GM06990 (cell line): ENCODE data around the gene FAM3B.

ENCODE experiments used
- DNase-seq: peaks from one replicate; pipeline ENCODE4 v3.0.0-alpha.2; 2011; ENCODE audit not compliant: insufficient read length; ENCODE audit errors: extremely low read depth
- H3K27me3 ChIP-seq: replicated peaks from 2 replicates; pipeline ENCODE4 v1.6.0; 2011; ENCODE audit warnings: low read length; ENCODE audit not compliant: control insufficient read depth, insufficient read depth
- H3K36me3 ChIP-seq: 2 replicates; pipeline ENCODE4 v1.5.1; 2011; ENCODE audit warnings: low read length; ENCODE audit not compliant: control insufficient read depth, insufficient read depth
- H3K4me3 ChIP-seq: replicated peaks from 2 replicates; pipeline ENCODE4 v1.5.1; 2011; ENCODE audit warnings: low read depth, mild to moderate bottlenecking, control low read depth, low read length
- TF ChIP-seq, protein P1 (sequence below): IDR thresholded peaks from 2 replicates; pipeline ENCODE4 v1.5.1; 2011; ENCODE audit warnings: low read length, control low read depth, mild to moderate bottlenecking, inconsistent platforms; ENCODE audit not compliant: insufficient read depth, poor library complexity, severe bottlenecking

The FAM3B gene

DNA sequence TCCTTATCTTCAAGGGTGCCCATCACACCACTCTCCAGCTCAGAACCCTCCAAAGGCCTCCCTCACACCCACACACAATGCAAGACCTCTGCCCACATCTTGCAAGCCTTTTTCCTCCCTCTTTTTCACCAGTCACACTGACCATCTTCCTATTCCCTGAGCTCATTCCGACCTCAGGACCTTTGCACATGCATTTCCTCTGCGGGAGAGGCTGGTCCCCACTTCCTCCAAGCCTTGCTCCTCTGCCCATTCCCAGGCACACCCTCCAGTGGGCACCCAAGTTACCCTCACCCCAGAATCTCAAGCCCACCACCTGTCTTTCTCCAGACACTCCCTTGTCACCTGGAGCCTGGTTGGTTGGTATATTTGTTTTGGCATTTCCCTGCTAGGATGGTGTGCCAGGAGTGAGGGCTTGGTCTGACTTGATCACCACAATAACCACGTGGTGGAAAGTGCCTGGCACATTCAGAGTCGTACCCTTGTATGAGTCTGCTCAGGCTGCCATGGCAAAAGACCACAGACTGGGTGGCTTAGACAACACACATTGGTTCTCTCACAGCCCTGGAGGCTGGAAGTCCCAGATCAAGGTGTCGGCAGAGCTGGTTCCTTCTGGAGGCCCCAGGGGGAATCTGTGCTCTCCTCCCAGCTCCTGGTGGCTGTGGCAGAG, 58.4 kb downstream of the FAM3B start:
- TF ChIP-seq, protein P1, sequence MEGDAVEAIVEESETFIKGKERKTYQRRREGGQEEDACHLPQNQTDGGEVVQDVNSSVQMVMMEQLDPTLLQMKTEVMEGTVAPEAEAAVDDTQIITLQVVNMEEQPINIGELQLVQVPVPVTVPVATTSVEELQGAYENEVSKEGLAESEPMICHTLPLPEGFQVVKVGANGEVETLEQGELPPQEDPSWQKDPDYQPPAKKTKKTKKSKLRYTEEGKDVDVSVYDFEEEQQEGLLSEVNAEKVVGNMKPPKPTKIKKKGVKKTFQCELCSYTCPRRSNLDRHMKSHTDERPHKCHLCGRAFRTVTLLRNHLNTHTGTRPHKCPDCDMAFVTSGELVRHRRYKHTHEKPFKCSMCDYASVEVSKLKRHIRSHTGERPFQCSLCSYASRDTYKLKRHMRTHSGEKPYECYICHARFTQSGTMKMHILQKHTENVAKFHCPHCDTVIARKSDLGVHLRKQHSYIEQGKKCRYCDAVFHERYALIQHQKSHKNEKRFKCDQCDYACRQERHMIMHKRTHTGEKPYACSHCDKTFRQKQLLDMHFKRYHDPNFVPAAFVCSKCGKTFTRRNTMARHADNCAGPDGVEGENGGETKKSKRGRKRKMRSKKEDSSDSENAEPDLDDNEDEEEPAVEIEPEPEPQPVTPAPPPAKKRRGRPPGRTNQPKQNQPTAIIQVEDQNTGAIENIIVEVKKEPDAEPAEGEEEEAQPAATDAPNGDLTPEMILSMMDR, result no peak
- H3K4me3 ChIP-seq, result no peak overlapping the region

GRCh38 chr21:41375875-41376274, 59.3 kb downstream of the FAM3B start:
- Histone ChIP-seq H3K36me3 (peaks cover 25% of the 10 kb centered on the region), H3K27me3 (no peaks in the 10 kb centered on the region), H3K4me3 (no peak overlapping the region)
- DNase-seq, result no peak
- TF ChIP-seq, protein P1, result no peak

More for the DNA sequence above, 58.4 kb downstream of the FAM3B start:
- Histone ChIP-seq H3K27me3 (no peaks in the 10 kb centered on the region), H3K36me3 (peaks cover 17% of the 10 kb centered on the region)
- DNase-seq, result no peak

DNA sequence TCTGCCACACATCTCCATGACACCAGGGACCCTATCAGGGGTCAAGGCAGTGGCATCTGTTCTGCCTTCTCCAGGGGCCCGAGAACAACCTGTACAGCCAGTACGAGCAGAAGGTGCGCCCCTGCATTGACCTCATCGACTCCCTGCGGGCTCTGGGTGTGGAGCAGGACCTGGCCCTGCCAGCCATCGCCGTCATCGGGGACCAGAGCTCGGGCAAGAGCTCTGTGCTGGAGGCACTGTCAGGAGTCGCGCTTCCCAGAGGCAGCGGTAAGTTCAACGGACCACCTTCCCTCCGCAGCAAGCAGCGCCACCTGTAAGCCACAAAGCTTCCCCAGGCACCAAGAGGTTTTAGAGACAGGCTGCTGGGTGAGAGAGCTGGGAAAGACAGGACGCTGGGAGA, 61.1 kb downstream of the FAM3B start:
- DNase-seq, result no peak
- Histone ChIP-seq H3K4me3 (no peak overlapping the region), H3K36me3 (peaks cover 33% of the 10 kb centered on the region), H3K27me3 (no peaks in the 10 kb centered on the region)
- TF ChIP-seq, protein P1, result no peak

DNA sequence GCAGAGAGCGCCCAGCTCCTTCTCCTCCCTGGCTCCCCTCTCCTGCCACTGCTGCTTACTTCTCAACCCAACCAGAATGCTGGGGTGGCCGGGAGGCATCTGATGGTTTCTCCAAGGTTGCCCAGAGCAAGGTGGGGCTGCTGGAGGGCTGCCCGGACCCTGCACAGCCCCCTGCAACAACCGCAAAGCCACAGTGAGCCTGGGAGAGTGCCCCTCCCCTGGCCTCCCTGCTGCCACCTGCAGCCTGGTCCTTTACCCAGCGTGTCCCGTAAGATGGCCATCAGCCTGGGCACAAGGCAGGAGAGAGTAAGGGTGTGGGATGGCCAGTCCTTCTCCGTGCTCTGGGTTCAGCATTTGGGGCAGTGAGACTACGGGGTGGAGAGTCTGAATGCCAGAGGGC, 62.2 kb downstream of the FAM3B start:
- no peak for DNase-seq
- Histone ChIP-seq H3K4me3 (no peak overlapping the region), H3K27me3 (no peaks in the 10 kb centered on the region), H3K36me3 (peaks cover 33% of the 10 kb centered on the region)
- TF ChIP-seq, protein P1, result no peak

- H3K4me3 ChIP-seq, result no peak overlapping the region
- TF ChIP-seq, protein P1, result no peak
- DNase-seq, result no peak
- H3K36me3 ChIP-seq, result peaks cover 33% of the 10 kb centered on the region
- H3K27me3 ChIP-seq, result no peaks in the 10 kb centered on the region
Measured at GRCh38 chr21:41379901-41380300, 63.3 kb downstream of the FAM3B start.

GRCh38 chr21:41381731-41382130, 65.1 kb downstream of the FAM3B start:
- H3K36me3 ChIP-seq, result peaks cover 36% of the 10 kb centered on the region
- DNase-seq, result no peak
- H3K4me3 ChIP-seq, result no peak overlapping the region
- TF ChIP-seq, protein P1, result no peak
- H3K27me3 ChIP-seq, result no peaks in the 10 kb centered on the region
